Right lung (tissue), 5 donors: ENCODE data around the gene SNRNP200. TPM values are rescaled to one million over a fixed set of nuclear protein-coding genes. Genes with fewer than 3 reads are reported as not detected.
"Not testable (repeated sequence)": the region's sequence is repeated elsewhere in the genome, so short reads cannot be mapped to it uniquely, and the experiment has no call there.

ENCODE experiments used
- DNase-seq, 2 donors: peaks; one replicate each; pipeline ENCODE4 v3.0.0-alpha.2; 2013
- polyA plus RNA-seq, 5 donors: library from polyadenylated mRNA; unstranded; fragments of 120-200 nt; gene quantifications; one replicate each; pipeline versions ENCODE4 v1.2.1 to v1.2.3, GENCODE V29; 2013; ENCODE audit warnings: inconsistent platforms in 1 of 5, low replicate concordance in 1 of 5; ENCODE audit not compliant: insufficient read length in 5 of 5, insufficient read depth in 1 of 5

SNRNP200 gene
- polyA plus RNA-seq, 5 donors = 169 to 208 (median 183) TPM

- no peak for DNase-seq
These were observed 13.6 kb downstream of the SNRNP200 start for GRCh38 chr2:96291751-96292150.

- no peak for DNase-seq
These were observed 18.0 kb downstream of the SNRNP200 start for GRCh38 chr2:96287273-96287856.

- DNase-seq = no peak
These were observed 28.4 kb downstream of the SNRNP200 start for GRCh38 chr2:96276787-96277499.

GRCh38 chr2:96274355-96275056 is 30.8 kb downstream of the SNRNP200 start:
- no peak for DNase-seq

DNA sequence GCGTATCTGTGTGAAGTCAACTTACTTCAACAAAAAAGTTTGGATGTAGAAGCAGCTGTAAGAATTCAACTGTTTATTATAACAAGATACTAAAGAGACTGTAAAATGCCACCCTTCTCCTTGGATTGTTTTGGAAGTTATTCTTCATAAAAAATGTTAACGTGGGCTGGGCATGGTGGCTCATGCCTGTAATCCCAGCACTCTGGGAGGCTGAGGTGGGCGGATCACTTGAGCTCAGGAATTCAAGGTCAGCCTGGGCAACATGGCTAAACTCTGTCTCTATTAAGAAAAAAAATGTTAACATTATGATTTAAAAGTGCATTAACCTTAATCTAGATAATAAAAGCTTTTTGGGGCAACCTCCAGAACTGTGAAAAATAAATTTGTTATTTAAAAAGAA is 31.6 kb downstream of the SNRNP200 start:
- DNase-seq = no peak

DNA sequence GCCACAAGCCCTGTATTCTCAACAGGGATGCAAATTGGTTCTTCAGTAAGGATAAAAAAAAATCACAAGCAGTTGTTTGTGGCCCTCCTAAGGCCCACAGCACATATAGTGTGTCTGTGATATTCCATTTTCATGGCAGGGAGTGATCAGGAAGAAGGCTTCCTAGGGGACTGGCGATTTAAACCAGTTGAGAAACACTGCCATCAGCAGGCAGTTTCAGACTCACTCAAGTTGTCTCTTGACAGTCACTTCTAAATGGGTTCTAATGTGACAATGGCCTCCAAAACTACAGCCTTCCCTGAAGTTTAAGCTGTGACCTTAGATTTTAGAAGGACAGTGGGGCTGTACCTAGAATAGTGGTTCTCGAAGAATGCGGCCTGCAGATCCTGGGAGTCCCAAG is 33.4 kb downstream of the SNRNP200 start:
- no peak for DNase-seq

- DNase-seq = no peak
These were observed 38.0 kb downstream of the SNRNP200 start for GRCh38 chr2:96267159-96267971.

- peak; percentile 97 to 98 for DNase-seq
These were observed 39.3 kb downstream of the SNRNP200 start, which contains the start of the genes CIAO1 and TMEM127 for GRCh38 chr2:96265840-96266679. CIAO1 (plus strand) TSS chr2:96266225; CDS start chr2:96266351, 126 bp downstream. TMEM127 (minus strand) TSS chr2:96265997; CDS start chr2:96265381, 616 bp downstream.

GRCh38 chr2:96265349-96265839 is 40.0 kb downstream of the SNRNP200 start:
- DNase-seq = no peak

DNA sequence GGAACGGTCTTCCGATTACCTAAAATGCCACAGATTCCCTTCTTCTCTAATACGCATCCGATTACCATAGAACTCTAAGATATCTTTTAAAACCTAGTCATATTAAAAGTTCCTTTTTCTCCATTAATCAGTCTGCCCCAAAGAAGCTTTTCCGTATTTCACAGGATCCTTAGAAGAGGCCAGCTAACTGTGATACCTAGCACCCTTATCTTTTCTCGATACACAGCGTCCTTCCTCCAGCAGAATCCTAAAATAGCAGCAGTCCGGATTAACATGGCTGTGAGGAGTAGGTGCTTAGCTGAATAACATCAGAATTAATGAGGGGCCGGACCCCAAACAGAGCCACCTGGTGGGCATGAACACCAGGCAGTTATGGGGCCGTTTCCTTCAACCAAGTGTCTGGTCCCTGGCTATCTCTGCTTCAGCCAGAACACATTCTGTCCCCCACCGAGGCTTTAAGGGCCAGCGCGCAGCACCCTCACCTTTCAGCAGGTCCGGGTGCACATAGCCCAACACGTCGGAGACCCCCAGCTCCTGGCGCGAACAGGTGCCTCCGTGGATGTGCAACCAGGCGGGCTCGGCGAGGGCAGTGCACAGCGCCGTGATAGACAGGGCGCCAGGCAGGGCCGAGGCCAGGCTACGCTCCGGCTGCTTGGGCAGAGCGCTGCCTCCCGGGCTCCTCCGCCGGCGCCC is 40.5 kb downstream of the SNRNP200 start:
- DNase-seq = no peak

- no peak for DNase-seq
These were observed 41.3 kb downstream of the SNRNP200 start for GRCh38 chr2:96264086-96264485.

GRCh38 chr2:96262306-96262705 is 43.0 kb downstream of the SNRNP200 start:
- DNase-seq = no peak

DNA sequence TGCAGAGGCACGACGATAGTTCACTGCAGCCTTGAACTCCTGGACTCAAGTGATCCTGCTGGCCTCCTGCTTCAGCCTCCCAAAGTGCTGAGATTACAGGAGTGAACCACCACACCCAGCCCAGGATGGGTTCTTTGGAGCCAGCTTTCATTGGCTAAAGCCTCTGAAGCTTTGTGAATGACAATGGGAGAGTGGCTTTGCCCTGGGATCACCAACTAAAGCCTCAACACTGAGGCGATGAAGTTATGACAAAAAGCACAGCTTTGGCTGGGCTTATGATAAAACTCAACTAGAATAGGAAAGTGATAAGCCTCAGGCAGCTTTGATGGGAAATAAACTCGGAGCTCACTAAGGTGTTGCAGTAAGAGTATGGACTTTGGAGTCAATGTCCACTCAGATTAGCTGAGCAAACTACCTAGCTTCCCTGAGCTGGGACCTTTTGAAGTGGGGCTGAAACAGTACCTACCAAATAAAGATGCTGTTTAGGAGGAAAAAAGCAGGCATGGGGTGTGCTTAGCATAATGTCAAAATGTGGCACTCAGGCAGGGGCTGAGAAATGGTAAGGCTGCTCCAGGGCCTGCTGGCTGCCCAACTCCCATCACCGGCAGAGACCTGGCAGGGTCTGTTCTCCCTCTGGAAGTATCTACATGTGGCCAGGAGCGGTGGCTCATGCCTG is 43.9 kb downstream of the SNRNP200 start:
- DNase-seq = no peak

DNA sequence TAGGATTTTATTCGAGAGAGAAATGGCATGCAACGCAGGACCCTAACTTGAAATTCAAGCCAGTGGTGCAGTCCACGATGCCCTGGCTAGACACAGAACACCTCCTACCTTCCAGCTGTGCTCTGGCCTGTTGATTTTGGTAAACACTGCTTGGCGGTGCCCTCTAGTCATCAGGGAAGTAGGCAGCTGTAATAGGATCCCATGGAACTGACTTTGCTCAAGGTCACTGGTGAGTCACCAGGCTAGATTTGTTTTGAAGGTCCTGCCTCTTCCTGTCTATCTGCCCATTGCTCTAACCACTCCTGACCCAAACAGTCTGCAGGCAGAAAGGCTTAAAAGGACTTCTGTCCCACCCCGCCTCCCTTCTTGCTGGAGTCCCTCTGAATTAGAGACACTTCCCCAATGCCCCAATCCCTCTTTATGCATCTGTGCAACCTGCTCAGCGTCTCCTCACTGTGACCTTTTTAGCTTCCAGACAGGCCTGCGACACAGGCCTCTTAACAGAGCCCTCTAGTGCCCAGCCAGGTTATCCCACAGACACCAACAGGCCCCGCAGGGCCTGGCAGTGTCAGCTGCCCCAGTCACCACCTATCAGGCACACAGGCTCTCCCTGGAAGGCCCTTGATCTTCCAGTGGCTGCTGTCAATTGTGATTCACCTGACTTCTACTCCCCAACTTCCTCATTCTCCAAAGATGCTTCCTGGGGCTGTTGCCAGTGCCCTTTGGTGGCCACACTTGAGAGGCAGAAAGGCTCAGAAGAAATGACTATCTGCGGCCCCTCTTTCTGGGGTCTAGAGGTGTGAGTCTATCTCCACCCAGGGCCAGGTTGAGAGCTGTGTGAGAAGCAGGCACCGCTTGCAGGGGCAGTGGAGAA is 44.7 kb downstream of the SNRNP200 start:
- DNase-seq = no peak

GRCh38 chr2:96259497-96259921 is 45.8 kb downstream of the SNRNP200 start:
- DNase-seq = no peak

DNA sequence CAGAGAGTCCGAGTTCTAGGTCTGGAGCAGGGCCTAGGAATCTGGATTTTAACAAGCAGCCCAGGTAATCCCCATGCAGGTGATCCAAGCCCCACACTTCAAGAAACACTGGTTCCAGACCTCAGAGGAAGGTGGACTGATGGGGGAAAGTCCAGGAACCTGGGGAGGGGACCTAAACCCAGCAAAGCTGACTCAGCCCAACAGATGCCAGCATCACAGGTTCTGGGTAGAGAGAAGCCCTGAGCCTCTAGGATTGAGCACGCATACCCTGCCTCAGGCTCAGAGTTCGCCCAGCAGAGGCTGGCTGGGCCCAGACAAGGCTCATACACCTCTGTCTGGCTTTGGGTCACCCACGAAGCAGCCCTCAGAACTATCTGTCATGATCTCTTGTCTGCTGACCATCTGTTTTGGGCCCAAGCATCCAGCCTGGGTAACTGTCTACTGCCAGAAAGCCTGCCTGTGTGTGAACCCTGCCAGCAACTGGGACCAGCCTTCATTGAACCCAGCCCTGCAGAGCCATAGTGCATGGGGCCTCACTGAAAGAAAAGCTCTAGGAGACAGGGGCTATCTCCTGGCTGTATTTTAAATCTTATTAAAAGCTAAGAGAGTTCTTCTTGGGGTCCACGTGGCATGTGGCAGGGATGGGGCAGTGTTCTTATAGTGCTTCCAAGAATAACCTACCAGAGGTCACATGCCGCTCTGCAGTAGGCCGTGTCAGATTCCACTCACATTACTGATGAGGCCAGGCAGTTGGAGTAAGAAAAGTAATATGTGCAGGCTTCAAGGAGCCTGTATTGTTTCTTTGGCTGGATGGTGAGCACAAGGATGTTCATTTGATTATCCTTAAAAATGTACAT is 47.0 kb downstream of the SNRNP200 start:
- no peak for DNase-seq

DNA sequence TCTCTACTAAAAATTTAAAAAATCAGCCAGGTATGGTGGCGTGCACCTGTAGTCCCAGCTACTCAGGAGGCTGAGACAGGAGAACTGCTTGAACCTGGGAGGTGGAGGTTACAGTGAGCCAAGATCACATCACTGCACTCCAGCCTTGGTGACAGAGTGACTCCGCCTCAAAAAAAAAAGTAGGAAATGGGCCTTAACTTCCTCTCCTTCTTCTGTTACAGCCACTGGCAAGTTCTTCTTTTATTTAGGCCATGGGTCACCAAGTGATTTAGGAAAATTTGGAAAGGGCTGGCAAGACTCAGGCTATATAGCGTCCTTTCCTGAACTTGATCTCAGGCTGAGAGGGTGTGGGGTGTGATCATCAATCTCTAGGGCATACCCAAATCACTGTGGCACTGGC is 47.6 kb downstream of the SNRNP200 start:
- DNase-seq = not testable (repeated sequence)
